K562 (cell line): ENCODE results near the gene MTG2. TPM values are rescaled to one million over a fixed set of nuclear protein-coding genes. Genes with fewer than 3 reads are reported as not detected.

Experiments used
- ATAC-seq: fragments of 200-7000 bp; cut with Tn5 transposase; 3 replicates; pipeline ENCODE4 v1.9.1; 2020; ENCODE audit warnings: moderate library complexity
- BruUV-seq: library from RNA; stranded (reverse); fragments of 400-500 nt; replicated peaks from 2 replicates; lab custom pipeline; 2021; lab: Mats Ljungman, UMichigan
- CTCF ChIA-PET: fragments of 300-600 bp; formaldehyde crosslinking; extraction: SDS; loops from one replicate; lab custom pipeline; 2021; ENCODE audit warnings: low intra/inter-chr PET ratio; lab: Yijun Ruan, JAX
- POLR2A ChIA-PET: fragments of 300-600, 350-650 bp; sonication (Branson Sonifier 250); formaldehyde crosslinking; extraction: SDS; loops from one replicate; lab custom pipeline; 2021; ENCODE audit warnings: antibody characterized with exemption, inconsistent platforms; lab: Yijun Ruan, JAX
- DNase-seq, 4 experiments: peaks; one replicate each; pipeline versions ENCODE4 v3.0.0 to v3.0.0-alpha.2; 2011 to 2018; ENCODE audit warnings: low spot score in 3 of 4, mixed read lengths in 3 of 4; ENCODE audit errors: extremely low read depth in 1 of 4
- FAIRE-seq: peaks from 2 replicates; lab custom pipeline; 2011; peaks lifted over from hg19 to GRCh38; lab: Jason Lieb, UNC
- H2AFZ ChIP-seq: 2 replicates; pipeline ENCODE4 v1.6.0; 2011; ENCODE audit warnings: low read depth, low read length, control low read depth, inconsistent platforms
- H3K27ac ChIP-seq: fragments of 200-600 bp; 3 replicates; pipeline ENCODE4 v1.8.0; 2011; ENCODE audit warnings: low read depth, mild to moderate bottlenecking, control low read depth, inconsistent platforms, low read length, moderate library complexity, mixed read lengths; ENCODE audit errors: extremely low read depth
- H3K27me3 ChIP-seq, 2 experiments: fragments of 300-600 bp in 1 of 2; 2 replicates in 1 of 2; 3 replicates in 1 of 2; pipeline versions ENCODE4 v1.6.0 to v1.8.0; 2011; ENCODE audit warnings: inconsistent platforms in 2 of 2, low read length in 2 of 2, mild to moderate bottlenecking in 1 of 2, mixed read lengths in 1 of 2, moderate library complexity in 1 of 2; ENCODE audit not compliant: control insufficient read depth in 2 of 2, insufficient read depth in 2 of 2
- H3K36me3 ChIP-seq: fragments of 300-600 bp; 3 replicates; pipeline ENCODE4 v1.8.0; 2011; ENCODE audit warnings: mild to moderate bottlenecking, low read length, inconsistent platforms; ENCODE audit not compliant: control insufficient read depth, insufficient read depth
- H3K4me1 ChIP-seq, 2 experiments: fragments of 200-600 bp in 1 of 2; replicated peaks in 1 of 2; 2 replicates in 1 of 2; 3 replicates in 1 of 2; pipeline versions ENCODE4 v1.5.1 to v1.8.0; 2011; ENCODE audit warnings: inconsistent platforms in 2 of 2, low read length in 2 of 2, mild to moderate bottlenecking in 1 of 2, mixed read lengths in 1 of 2, moderate library complexity in 1 of 2; ENCODE audit not compliant: control insufficient read depth in 2 of 2, insufficient read depth in 2 of 2
- H3K4me2 ChIP-seq: 2 replicates; pipeline ENCODE4 v1.6.1; 2011; ENCODE audit warnings: low read length, control low read depth, inconsistent platforms, mixed read lengths; ENCODE audit not compliant: insufficient read depth
- H3K4me3 ChIP-seq: fragments of 200-600 bp; sonication (generic), shearing (Covaris generic); 2 replicates; pipeline ENCODE4 v1.5.1; 2016; ENCODE audit warnings: control low read depth, inconsistent platforms
- H3K79me2 ChIP-seq: fragments of 200-600 bp; 3 replicates; pipeline ENCODE4 v1.8.0; 2011; ENCODE audit warnings: low read length, inconsistent platforms; ENCODE audit not compliant: control insufficient read depth, insufficient read depth
- H3K9ac ChIP-seq, 2 experiments: 2 replicates each; pipeline versions ENCODE4 v1.6.0 to v1.6.1; 2011; ENCODE audit warnings: low read depth in 2 of 2, low read length in 2 of 2, control low read depth in 1 of 2, inconsistent platforms in 1 of 2, mild to moderate bottlenecking in 1 of 2, mixed read lengths in 1 of 2; ENCODE audit not compliant: insufficient read depth in 1 of 2
- H3K9me1 ChIP-seq: one replicate; pipeline ENCODE4 v1.6.0; 2011; ENCODE audit warnings: inconsistent platforms, mild to moderate bottlenecking, low read length, moderate library complexity; ENCODE audit not compliant: control insufficient read depth, insufficient read depth
- H3K9me3 ChIP-seq: replicated peaks from 2 replicates; pipeline ENCODE4 v1.5.1; 2011; ENCODE audit warnings: low read depth, low read length, inconsistent platforms; ENCODE audit not compliant: control insufficient read depth, insufficient read depth
- H4K20me1 ChIP-seq: replicated peaks from 2 replicates; pipeline ENCODE4 v1.6.1; 2011; ENCODE audit warnings: low read length, inconsistent platforms, mixed read lengths; ENCODE audit not compliant: control insufficient read depth, insufficient read depth
- ADNP ChIP-seq: fragments of 200-800 bp; sonication (Bioruptor generic); IDR thresholded peaks from 2 replicates; pipeline ENCODE4 v1.6.1; 2016; ENCODE audit warnings: missing genetic modification characterization, missing compliant biosample characterization
- ELF1 ChIP-seq: fragments of 200-800 bp; sonication (Bioruptor generic); IDR thresholded peaks from 2 replicates; pipeline ENCODE4 v1.6.1; 2016; ENCODE audit warnings: missing genetic modification characterization, missing compliant biosample characterization
- NFE2 ChIP-seq: IDR thresholded peaks from 2 replicates; pipeline ENCODE4 v1.6.1; 2014; ENCODE audit warnings: antibody characterized with exemption, low read depth
- POLR2B ChIP-seq: fragments of 450-650 bp; IDR thresholded peaks from 2 replicates; pipeline ENCODE4 v1.6.1; 2018; ENCODE audit warnings: low read depth; ENCODE audit not compliant: partially characterized antibody
- WGBS: fragments of 100-300 bp; shearing (Covaris generic); methylation state at CpG from one replicate; pipeline ENCODE4 v1.1.6; 2016; ENCODE audit warnings: low coverage, mixed read lengths; ENCODE audit not compliant: insufficient coverage; ENCODE audit errors: missing lambda C conversion rate; 5-methylcytosine and 5-hydroxymethylcytosine counted together
- in situ Hi-C: fragments of 300-500 bp; cut with MboI; formaldehyde crosslinking; loops from 4 replicates; pipeline ENCODE4 v1.15.0; 2018; ENCODE audit warnings: inconsistent platforms, mixed read lengths
- intact Hi-C: fragments of 100-400 bp; cut with micrococcal nuclease; formaldehyde crosslinking; loops from 2 replicates; pipeline ENCODE4 v1.14.2; 2022
- polyA plus RNA-seq, 8 experiments: library from polyadenylated mRNA; depleted of rRNA in 4 of 8; stranded (reverse) in 5 of 8; unstranded in 3 of 8; fragments of >200 nt; fragmentation: Nextera tagmentation in 2 of 8; fragmentation: Illumina TruSeq in 1 of 8; extraction: Ambion mirVana in 2 of 8; extraction: Trizol in 1 of 8; gene quantifications; 2 replicates each; pipeline versions ENCODE4 v1.2.1 to v1.2.3, GENCODE V29; 2011 to 2014; ENCODE audit warnings: inconsistent platforms in 1 of 8, missing spikeins in 1 of 8
- total RNA-seq, 7 experiments: library from RNA; depleted of rRNA in 6 of 7; stranded (reverse); fragments of >200 nt in 6 of 7; fragmentation: Illumina TruSeq in 2 of 7; extraction: Trizol in 2 of 7; gene quantifications; 2 replicates each; pipeline versions ENCODE4 v1.2.1 to v1.2.3, GENCODE V29; 2011 to 2021; ENCODE audit warnings: low replicate concordance in 1 of 7

MTG2 gene
- total and polyA plus RNA-seq, 9 of the 15 experiments (the other 6 are each of a cell fraction or from before 2014, with no cell fraction given), result 8.7 to 67.5 (median 44.5) TPM

- Histone ChIP-seq H3K36me3 (peaks cover 18% of the 10 kb centered on the region; the same call in 2 of the 3 replicates), H3K79me2 (peaks cover 41% of the 10 kb centered on the region), H3K27ac (no peak overlapping the region), H4K20me1 (peaks cover 53% of the 10 kb centered on the region), H2AFZ (no peak overlapping the region), H3K4me2 (no peak overlapping the region), H3K27me3 (no peaks in the 10 kb centered on the region), H3K4me1 (peaks cover 7 to 52% of the 10 kb centered on the region in 2 experiments; a peak in 4 of 5 replicates), H3K9me3 (no peaks in the 10 kb centered on the region), H3K4me3 (no peak overlapping the region), H3K9ac (no peak overlapping the region), H3K9me1 (peaks cover 8% of the 10 kb centered on the region)
- no TSS peak for BruUV-seq
- CTCF ChIA-PET, result no interaction called here
- POLR2A ChIA-PET, result no interaction called here
- intact Hi-C loops (no loop called here), in situ Hi-C loops (no loop called here)
- no peak for DNase-seq
- TF ChIP-seq POLR2B, result no peak
- TF ChIP-seq NFE2, result peak; percentile 29; the same call in 1 of the 2 replicates
- peak; percentile 69 for FAIRE-seq
- 66% methylated on average over 10 of the region's 10 CpGs for WGBS
- ATAC-seq, result no peak
Observed at GRCh38 chr20:62241506-62241905, 58.7 kb downstream of the MTG2 start.

- ATAC-seq (no peak), DNase-seq (no peak), FAIRE-seq (peak; percentile 57)
- Histone ChIP-seq H3K79me2 (peaks cover 47% of the 10 kb centered on the region), H2AFZ (no peak overlapping the region), H3K27ac (no peak overlapping the region), H3K9me1 (peaks cover 8% of the 10 kb centered on the region), H3K4me1 (peaks cover 7 to 50% of the 10 kb centered on the region in 2 experiments; a peak in 4 of 5 replicates), H3K9me3 (no peaks in the 10 kb centered on the region), H3K9ac (no peak overlapping the region), H3K4me3 (no peak overlapping the region), H3K36me3 (peaks cover 18% of the 10 kb centered on the region; the same call in 2 of the 3 replicates), H3K4me2 (no peak overlapping the region), H4K20me1 (peaks cover 59% of the 10 kb centered on the region), H3K27me3 (no peaks in the 10 kb centered on the region)
- in situ Hi-C loops (no loop called here), intact Hi-C loops (no loop called here)
- CTCF ChIA-PET, result no interaction called here
- TF ChIP-seq ADNP (tag), result no peak
- TF ChIP-seq ELF1 (tag), result no peak
- POLR2A ChIA-PET, result interaction anchor here (0.7 to 0.9 kb wide), 2 partner anchors 20 to 52 kb away, joined by 3 read pairs; no protein-coding TSS in a partner anchor
- BruUV-seq, result no TSS peak
- 79% methylated on average over 6 of the region's 6 CpGs for WGBS
Observed at GRCh38 chr20:62242176-62242575, 59.3 kb downstream of the MTG2 start.
